Endothelial cell of umbilical vein (primary cell): ENCODE results near the gene FGF12. TPM values are rescaled to one million over a fixed set of nuclear protein-coding genes. Genes with fewer than 3 reads are reported as not detected.

Experiments used
- BruUV-seq: library from RNA; stranded (reverse); fragments of 400-500 nt; replicated peaks from 2 replicates; lab custom pipeline; 2021; lab: Mats Ljungman, UMichigan
- CTCF ChIA-PET: fragments of 300-600, 350-600 bp; sonication (Branson Sonifier 250); formaldehyde crosslinking; loops from one replicate; lab custom pipeline; 2021; ENCODE audit warnings: antibody characterized with exemption, inconsistent platforms; lab: Charles Lee
- POLR2A ChIA-PET: fragments of 300-600, 350-600 bp; sonication (Branson Sonifier 250); formaldehyde crosslinking; loops from one replicate; lab custom pipeline; 2021; ENCODE audit warnings: antibody characterized with exemption, inconsistent platforms; lab: Charles Lee
- DNase-seq: peaks from one replicate; pipeline ENCODE4 v3.0.0-alpha.2; 2011; ENCODE audit warnings: low read depth, low spot score
- FAIRE-seq: peaks from 2 replicates; lab custom pipeline; 2011; peaks lifted over from hg19 to GRCh38; lab: Jason Lieb, UNC
- H2AFZ ChIP-seq: 2 replicates; pipeline ENCODE4 v1.6.0; 2012; ENCODE audit warnings: low read depth, low read length, control low read depth, inconsistent platforms
- H3K27ac ChIP-seq: 2 replicates; pipeline ENCODE4 v1.5.1; 2011; ENCODE audit warnings: low read depth, mild to moderate bottlenecking, control low read depth, low read length, moderate library complexity; ENCODE audit not compliant: insufficient read depth
- H3K27me3 ChIP-seq, 2 experiments: 2 replicates each; pipeline versions ENCODE4 v1.6.0 to v1.6.1; 2011; ENCODE audit warnings: low read length in 2 of 2, mixed read lengths in 1 of 2; ENCODE audit not compliant: control insufficient read depth in 2 of 2, insufficient read depth in 2 of 2
- H3K36me3 ChIP-seq, 2 experiments: 2 replicates in 1 of 2; 3 replicates in 1 of 2; pipeline ENCODE4 v1.5.1; 2011; ENCODE audit warnings: low read length in 2 of 2, mild to moderate bottlenecking in 1 of 2, moderate library complexity in 1 of 2; ENCODE audit not compliant: control insufficient read depth in 2 of 2, insufficient read depth in 2 of 2; ENCODE audit errors: extremely low read depth in 1 of 2
- H3K4me1 ChIP-seq: 3 replicates; pipeline ENCODE4 v1.5.1; 2011; ENCODE audit warnings: mild to moderate bottlenecking, low read length; ENCODE audit not compliant: control insufficient read depth, insufficient read depth; ENCODE audit errors: extremely low read depth
- H3K4me2 ChIP-seq: 2 replicates; pipeline ENCODE4 v1.6.1; 2011; ENCODE audit warnings: low read length, control low read depth, mixed read lengths; ENCODE audit not compliant: insufficient read depth
- H3K4me3 ChIP-seq, 3 experiments: fragments of 200-600 bp in 1 of 3; sonication (generic), shearing (Covaris generic) in 1 of 3; replicated peaks in 1 of 3; 2 replicates each; pipeline ENCODE4 v1.5.1; 2011 to 2016; ENCODE audit warnings: control low read depth in 3 of 3, low read length in 3 of 3, mild to moderate bottlenecking in 2 of 3, inconsistent platforms in 1 of 3, low read depth in 1 of 3, moderate library complexity in 1 of 3; ENCODE audit not compliant: insufficient read depth in 1 of 3
- H3K79me2 ChIP-seq: 2 replicates; pipeline ENCODE4 v1.6.0; 2012; ENCODE audit warnings: low read length, inconsistent platforms; ENCODE audit not compliant: control insufficient read depth, insufficient read depth
- H3K9ac ChIP-seq: replicated peaks from 2 replicates; pipeline ENCODE3; 2011; ENCODE audit warnings: low read length, control low read depth; ENCODE audit not compliant: insufficient read depth; ENCODE audit errors: extremely low read depth
- H3K9me1 ChIP-seq: replicated peaks from 3 replicates; pipeline ENCODE4 v1.6.0; 2011; ENCODE audit warnings: mild to moderate bottlenecking, low read length; ENCODE audit not compliant: control insufficient read depth, insufficient read depth; ENCODE audit errors: extremely low read depth
- H3K9me3 ChIP-seq: replicated peaks from 2 replicates; pipeline ENCODE4 v1.5.1; 2012; ENCODE audit warnings: low read length, inconsistent platforms; ENCODE audit not compliant: control insufficient read depth, insufficient read depth
- H4K20me1 ChIP-seq: replicated peaks from 2 replicates; pipeline ENCODE3; 2011; ENCODE audit warnings: mild to moderate bottlenecking, low read length; ENCODE audit not compliant: control insufficient read depth, insufficient read depth; ENCODE audit errors: extremely low read depth
- CTCF ChIP-seq, 2 donors: IDR thresholded peaks; 1 replicate in 1 of 2; 2 replicates in 1 of 2; pipeline ENCODE4 v1.5.1; 2011; ENCODE audit warnings: low read length in 2 of 2, mild to moderate bottlenecking in 2 of 2, moderate library complexity in 2 of 2, control low read depth in 1 of 2, inconsistent platforms in 1 of 2, low read depth in 1 of 2; ENCODE audit not compliant: insufficient read depth in 1 of 2; ENCODE audit errors: extremely low read depth in 1 of 2
- EZH2 ChIP-seq: IDR thresholded peaks from 2 replicates; pipeline ENCODE4 v1.6.1; 2012; ENCODE audit warnings: borderline replicate concordance, low read depth, mild to moderate bottlenecking, moderate library complexity, low read length, inconsistent platforms; ENCODE audit not compliant: severe bottlenecking
- FOS ChIP-seq: IDR thresholded peaks from 2 replicates; pipeline ENCODE4 v1.6.1; 2011; ENCODE audit warnings: mild to moderate bottlenecking, low read length, moderate library complexity, borderline replicate concordance; ENCODE audit not compliant: insufficient read depth
- GATA2 ChIP-seq: IDR thresholded peaks from 2 replicates; pipeline ENCODE4 v1.7.0; 2011; ENCODE audit warnings: low read depth, mild to moderate bottlenecking, moderate library complexity, mixed read lengths, low read length; ENCODE audit not compliant: insufficient read length, insufficient read depth
- JUN ChIP-seq: IDR thresholded peaks from 2 replicates; pipeline ENCODE4 v1.6.1; 2011; ENCODE audit warnings: borderline replicate concordance, low read depth; ENCODE audit not compliant: insufficient read length, insufficient read depth
- MAX ChIP-seq: IDR thresholded peaks from 2 replicates; pipeline ENCODE4 v1.6.1; 2011; ENCODE audit not compliant: insufficient read depth, insufficient read length
- MYC ChIP-seq: IDR thresholded peaks from one replicate; pipeline ENCODE4 v1.6.1; 2011; ENCODE audit warnings: mild to moderate bottlenecking, low read depth, low read length
- POLR2A ChIP-seq: IDR thresholded peaks from 2 replicates; pipeline ENCODE4 v1.6.1; 2012; ENCODE audit warnings: low read depth, mild to moderate bottlenecking, control low read depth, low read length
- POLR2AphosphoS5 ChIP-seq: IDR thresholded peaks from 2 replicates; pipeline ENCODE4 v1.6.1; 2012; ENCODE audit warnings: low read depth, mild to moderate bottlenecking, control low read depth, low read length, moderate library complexity; ENCODE audit not compliant: insufficient read depth
- dilution Hi-C: fragments of 300-500 bp; cut with MboI; formaldehyde crosslinking; loops from one replicate; pipeline ENCODE4 v1.15.0; 2019; ENCODE audit warnings: low sequenced_read_pairs; ENCODE audit not compliant: extremely low pct_ligation_motif_present
- intact Hi-C: fragments of 100-400 bp; cut with micrococcal nuclease; formaldehyde crosslinking; loops from one replicate; pipeline ENCODE4 v1.10.0; 2022
- polyA plus RNA-seq, 4 experiments: library from polyadenylated mRNA; depleted of rRNA in 3 of 4; stranded (reverse) in 3 of 4; unstranded in 1 of 4; fragments of >200 nt; gene quantifications; 2 replicates each; pipeline versions ENCODE4 v1.2.1 to v1.2.3, GENCODE V29; 2011 to 2012; ENCODE audit warnings: missing spikeins in 1 of 4
- total RNA-seq: library from RNA; stranded (reverse); gene quantifications from 2 replicates; pipeline ENCODE4 v1.2.3, GENCODE V29; 2021

FGF12 gene
- total and polyA plus RNA-seq, 2 donors (not counting 3 experiments of a cell fraction or from before 2014, with no cell fraction given), result 0.72 to 2.5 TPM

- Histone ChIP-seq H3K36me3 (no peaks in the 10 kb centered on the region), H3K4me2 (no peak overlapping the region), H3K9me1 (no peaks in the 10 kb centered on the region), H4K20me1 (no peaks in the 10 kb centered on the region), H3K79me2 (no peaks in the 10 kb centered on the region), H3K9me3 (no peaks in the 10 kb centered on the region), H3K27me3 (no peaks in the 10 kb centered on the region), H3K27ac (no peak overlapping the region), H3K4me3 (no peak overlapping the region), H3K4me1 (no peaks in the 10 kb centered on the region), H3K9ac (no peak overlapping the region), H2AFZ (no peak overlapping the region)
- CTCF ChIA-PET, result no interaction called here
- POLR2A ChIA-PET, result no interaction called here
- dilution Hi-C loops (no loop called here), intact Hi-C loops (no loop called here)
- TF ChIP-seq MYC, result no peak
- no peak for TF ChIP-seq JUN
- TF ChIP-seq POLR2AphosphoS5, result no peak
- TF ChIP-seq CTCF (IDR thresholded peaks at IDR 0.05; ENCODE audit: extremely low read depth in 1 of 2, insufficient read depth in 1 of 2, low read depth in 1 of 2, low read length in 2 of 2), result no peak
- no peak for TF ChIP-seq GATA2
- no peak for TF ChIP-seq EZH2
- no peak for TF ChIP-seq FOS
- no peak for TF ChIP-seq MAX
- no peak for TF ChIP-seq POLR2A
- BruUV-seq, result no TSS peak
- DNase-seq (no peak), FAIRE-seq (no peak)
Observed at GRCh38 chr3:192277477-192277876, 449.9 kb downstream of the FGF12 start.
